Effector memory CD8-positive, alpha-beta T cell (primary cell): ENCODE measurements around the gene STAT1.
A peak's percentile ranks its signal among the peaks of the same experiment; 100 is the strongest.

Source experiments
- ATAC-seq: fragments of 150-1000 bp; cut with Tn5 transposase; replicated peaks from 2 replicates; pipeline ENCODE4 v1.10.0; 2021; ENCODE audit warnings: mild to moderate bottlenecking, moderate library complexity
- DNase-seq, 3 experiments: peaks; one replicate each; pipeline ENCODE4 v3.0.0; 2021
- H3K27ac Mint-ChIP-seq, 2 donors: one replicate each; pipeline ENCODE4 v1.8.0; 2022; ENCODE audit warnings: mild to moderate bottlenecking in 2 of 2, mixed read lengths in 2 of 2, moderate library complexity in 2 of 2
- H3K27me3 Mint-ChIP-seq, 2 donors: one replicate each; pipeline ENCODE4 v1.8.0; 2022; ENCODE audit warnings: mixed read lengths in 2 of 2
- H3K36me3 Mint-ChIP-seq: one replicate; pipeline ENCODE4 v1.8.0; 2022; ENCODE audit warnings: mild to moderate bottlenecking, moderate library complexity, mixed read lengths; ENCODE audit not compliant: insufficient read depth
- H3K4me1 Mint-ChIP-seq, 2 donors: one replicate each; pipeline ENCODE4 v1.8.0; 2022; ENCODE audit warnings: low read depth in 2 of 2, mixed read lengths in 2 of 2
- H3K4me3 Mint-ChIP-seq, 2 donors: one replicate each; pipeline ENCODE4 v1.8.0; 2022; ENCODE audit warnings: mild to moderate bottlenecking in 2 of 2, mixed read lengths in 2 of 2, moderate library complexity in 2 of 2
- H3K9me3 Mint-ChIP-seq, 2 donors: one replicate each; pipeline ENCODE4 v1.8.0; 2022; ENCODE audit warnings: mixed read lengths in 2 of 2

Gene STAT1

DNA sequence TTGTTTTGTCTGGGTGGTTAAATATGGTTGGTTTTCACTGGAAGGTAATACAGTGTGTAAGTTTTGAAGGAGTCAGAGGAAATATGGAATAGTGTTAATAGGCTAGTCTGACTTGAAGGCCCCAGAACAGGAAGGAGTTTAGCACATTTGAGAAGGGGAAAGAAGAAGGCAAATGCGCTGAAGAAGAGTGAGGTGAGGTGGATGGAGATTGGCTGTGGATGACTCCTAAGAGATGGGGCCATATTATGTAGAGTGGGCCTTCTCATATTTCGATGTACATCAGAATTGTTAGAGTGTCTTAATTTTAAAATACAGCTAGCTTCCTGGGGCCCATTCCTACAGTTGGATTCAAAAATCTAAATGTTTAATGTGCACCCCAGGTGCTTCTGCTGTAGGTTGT lies 72.4 kb downstream of the STAT1 start:
- Mint-ChIP-seq H3K9me3 (no peaks in the 10 kb centered on the region), H3K4me1 (no peaks in the 10 kb centered on the region), H3K4me3 (no peak overlapping the region), H3K27ac (no peak overlapping the region), H3K27me3 (no peaks in the 10 kb centered on the region), H3K36me3 (peaks cover 7% of the 10 kb centered on the region)
- no peak for DNase-seq
- no peak for ATAC-seq

DNA sequence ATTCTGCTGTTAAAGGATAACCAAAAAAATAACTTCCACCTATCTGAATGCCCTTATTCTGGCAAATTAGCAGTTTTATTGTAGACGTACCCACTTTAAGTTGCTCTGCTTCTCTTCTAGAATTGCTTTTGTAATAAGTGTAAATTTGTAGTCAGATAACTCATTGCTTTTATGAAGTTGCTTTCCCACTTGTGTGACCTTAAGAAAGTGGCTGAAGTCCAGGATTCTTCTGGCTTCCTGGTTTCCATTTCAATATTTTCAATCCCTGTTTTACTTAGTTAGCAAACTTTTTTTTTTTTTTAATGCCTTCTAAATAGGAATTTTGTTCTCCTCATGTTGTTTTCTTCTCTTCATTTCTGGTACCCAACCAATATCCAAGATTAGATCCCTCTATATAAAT lies 73.5 kb downstream of the STAT1 start:
- Mint-ChIP-seq H3K4me1 (peaks cover 0 to 2% of the 10 kb centered on the region in 2 donors), H3K4me3 (no peak overlapping the region), H3K27me3 (no peaks in the 10 kb centered on the region), H3K36me3 (peaks cover 15% of the 10 kb centered on the region), H3K27ac (no peak overlapping the region), H3K9me3 (no peaks in the 10 kb centered on the region)
- DNase-seq: no peak
- ATAC-seq: no peak

DNA sequence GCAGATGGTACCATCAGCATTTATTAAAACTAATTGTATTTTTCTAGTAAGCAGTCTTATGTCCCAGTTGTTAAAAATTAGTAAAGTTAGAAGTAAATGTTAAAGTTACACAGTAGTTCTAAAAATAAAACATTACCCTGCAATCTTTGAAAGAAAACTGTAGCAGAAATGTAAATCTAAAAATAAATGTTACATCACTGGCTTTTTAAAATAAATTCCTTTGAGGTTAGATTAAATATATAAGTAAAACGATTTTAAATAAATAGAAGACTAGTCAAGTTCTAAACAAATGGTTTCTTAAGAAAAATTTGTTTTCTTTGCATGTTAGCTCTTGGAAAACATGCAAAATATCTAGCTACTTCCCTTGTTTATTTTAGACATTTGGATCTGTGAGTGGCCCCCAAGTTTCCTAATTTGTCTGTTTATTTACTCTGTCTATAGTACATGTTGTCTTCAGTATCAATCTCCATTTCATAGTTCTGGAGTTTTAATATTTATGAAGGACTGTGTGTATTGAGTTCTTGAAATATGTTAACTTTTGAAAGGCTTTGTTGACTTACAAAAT lies 75.1 kb downstream of the STAT1 start:
- Mint-ChIP-seq H3K4me1 (peaks cover 0 to 3% of the 10 kb centered on the region in 2 donors), H3K27me3 (no peaks in the 10 kb centered on the region), H3K27ac (no peak overlapping the region), H3K36me3 (peaks cover 22% of the 10 kb centered on the region), H3K9me3 (no peaks in the 10 kb centered on the region), H3K4me3 (no peak overlapping the region)
- DNase-seq: no peak
- no peak for ATAC-seq

- Mint-ChIP-seq H3K4me3 (no peak overlapping the region), H3K4me1 (peaks cover 3 to 9% of the 10 kb centered on the region in 2 donors), H3K27me3 (no peaks in the 10 kb centered on the region), H3K9me3 (no peaks in the 10 kb centered on the region), H3K36me3 (peaks cover 54% of the 10 kb centered on the region), H3K27ac (no peak overlapping the region)
- ATAC-seq: no peak
- DNase-seq: no peak
Observed at GRCh38 chr2:190935054-190935453, 78.9 kb downstream of the STAT1 start.

GRCh38 chr2:190933361-190933760 lies 80.6 kb downstream of the STAT1 start:
- DNase-seq (no peak), ATAC-seq (no peak)
- Mint-ChIP-seq H3K27ac (no peak overlapping the region), H3K36me3 (peaks cover 71% of the 10 kb centered on the region), H3K27me3 (no peaks in the 10 kb centered on the region), H3K4me3 (no peak overlapping the region), H3K9me3 (no peaks in the 10 kb centered on the region), H3K4me1 (peaks cover 3 to 14% of the 10 kb centered on the region in 2 donors)

- ATAC-seq (no peak), DNase-seq (no peak)
- H3K36me3 Mint-ChIP-seq: peaks cover 78% of the 10 kb centered on the region
- no peaks in the 10 kb centered on the region for H3K27me3 Mint-ChIP-seq
- H3K4me3 Mint-ChIP-seq: no peak overlapping the region
- no peak overlapping the region for H3K27ac Mint-ChIP-seq
- no peaks in the 10 kb centered on the region for H3K9me3 Mint-ChIP-seq
- peaks cover 3 to 14% of the 10 kb centered on the region in 2 donors for H3K4me1 Mint-ChIP-seq
Observed at GRCh38 chr2:190932514-190932913, 81.5 kb downstream of the STAT1 start.

- H3K4me3 Mint-ChIP-seq: no peak overlapping the region
- H3K4me1 Mint-ChIP-seq: peaks cover 1 to 14% of the 10 kb centered on the region in 2 donors
- H3K27me3 Mint-ChIP-seq: no peaks in the 10 kb centered on the region
- no peaks in the 10 kb centered on the region for H3K9me3 Mint-ChIP-seq
- ATAC-seq (no peak), DNase-seq (no peak)
- peaks cover 80% of the 10 kb centered on the region for H3K36me3 Mint-ChIP-seq
- H3K27ac Mint-ChIP-seq: peak overlapping the region in 1 of 2 donors; percentile 53
Observed at GRCh38 chr2:190930411-190930810, 83.6 kb downstream of the STAT1 start.

- DNase-seq (no peak), ATAC-seq (no peak)
- Mint-ChIP-seq H3K4me3 (no peak overlapping the region), H3K27ac (peak overlapping the region in 1 of 2 donors; percentile 53), H3K27me3 (no peaks in the 10 kb centered on the region), H3K36me3 (peaks cover 81% of the 10 kb centered on the region), H3K9me3 (no peaks in the 10 kb centered on the region), H3K4me1 (peaks cover 1 to 14% of the 10 kb centered on the region in 2 donors)
Observed at GRCh38 chr2:190929919-190930318, 84.1 kb downstream of the STAT1 start.

DNA sequence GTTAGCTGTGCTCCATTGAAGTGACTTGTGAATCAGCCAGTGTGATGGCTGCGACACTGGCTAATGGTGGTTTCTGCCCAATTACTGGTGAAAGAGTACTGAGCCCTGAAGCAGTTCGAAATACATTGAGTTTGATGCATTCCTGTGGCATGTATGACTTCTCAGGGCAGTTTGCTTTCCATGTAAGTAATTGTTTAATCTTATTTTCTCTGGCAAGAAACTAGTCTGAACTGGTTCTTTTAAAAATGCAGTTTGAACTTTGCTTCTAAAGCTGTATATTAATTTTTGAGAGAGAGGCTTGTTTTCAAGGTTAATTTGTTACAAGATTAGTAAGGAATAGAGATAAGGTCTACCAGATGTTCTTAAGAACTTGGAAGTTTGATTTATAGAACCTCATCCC lies 86.7 kb downstream of the STAT1 start:
- Mint-ChIP-seq H3K27ac (peak overlapping the region; percentile 44 to 74), H3K36me3 (peaks cover 90% of the 10 kb centered on the region), H3K4me3 (no peak overlapping the region), H3K27me3 (no peaks in the 10 kb centered on the region), H3K9me3 (no peaks in the 10 kb centered on the region), H3K4me1 (peaks cover 8 to 20% of the 10 kb centered on the region in 2 donors)
- DNase-seq (no peak), ATAC-seq (no peak)

GRCh38 chr2:190922376-190922775 lies 91.6 kb downstream of the STAT1 start:
- H3K27ac Mint-ChIP-seq: peak overlapping the region in 1 of 2 donors; percentile 39

DNA sequence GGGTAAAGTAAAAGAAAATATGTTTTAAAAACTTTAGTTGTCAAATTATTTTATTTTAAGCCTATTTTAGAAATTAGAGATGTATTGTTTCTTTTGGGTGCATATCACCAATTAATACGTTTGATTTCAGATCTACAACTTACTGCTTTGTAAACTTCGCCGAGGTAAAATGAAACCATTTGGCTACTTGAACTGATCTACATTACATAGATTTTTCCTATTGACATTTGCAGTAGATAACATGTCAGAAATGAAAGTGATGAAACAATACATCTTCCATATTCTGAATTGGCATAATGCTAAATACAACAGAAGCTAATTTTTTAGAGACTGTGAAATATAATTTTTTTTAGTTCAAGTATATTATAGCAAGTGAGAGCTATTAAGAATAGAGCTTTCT lies 93.9 kb downstream of the STAT1 start:
- H3K27me3 Mint-ChIP-seq: no peaks in the 10 kb centered on the region
- no peak overlapping the region for H3K27ac Mint-ChIP-seq
- no peak overlapping the region for H3K4me3 Mint-ChIP-seq
- ATAC-seq (no peak), DNase-seq (no peak)
- peaks cover 82% of the 10 kb centered on the region for H3K36me3 Mint-ChIP-seq
- no peaks in the 10 kb centered on the region for H3K9me3 Mint-ChIP-seq
- peaks cover 19 to 36% of the 10 kb centered on the region in 2 donors for H3K4me1 Mint-ChIP-seq

More at GRCh38 chr2:190922376-190922775, 91.6 kb downstream of the STAT1 start:
- Mint-ChIP-seq H3K4me1 (peaks cover 17 to 29% of the 10 kb centered on the region in 2 donors), H3K4me3 (no peak overlapping the region), H3K27me3 (no peaks in the 10 kb centered on the region), H3K9me3 (no peaks in the 10 kb centered on the region), H3K36me3 (peaks cover 79% of the 10 kb centered on the region)
- ATAC-seq (no peak), DNase-seq (no peak)
